Measurements from ENCODE around the gene PRR7. TPM values are rescaled to one million over a fixed set of nuclear protein-coding genes. Genes with fewer than 3 reads are reported as not detected.

The PRR7 gene
- total and polyA plus RNA-seq, 7 donors: 0.39 to 3.8 (median 1.8) TPM

DNA sequence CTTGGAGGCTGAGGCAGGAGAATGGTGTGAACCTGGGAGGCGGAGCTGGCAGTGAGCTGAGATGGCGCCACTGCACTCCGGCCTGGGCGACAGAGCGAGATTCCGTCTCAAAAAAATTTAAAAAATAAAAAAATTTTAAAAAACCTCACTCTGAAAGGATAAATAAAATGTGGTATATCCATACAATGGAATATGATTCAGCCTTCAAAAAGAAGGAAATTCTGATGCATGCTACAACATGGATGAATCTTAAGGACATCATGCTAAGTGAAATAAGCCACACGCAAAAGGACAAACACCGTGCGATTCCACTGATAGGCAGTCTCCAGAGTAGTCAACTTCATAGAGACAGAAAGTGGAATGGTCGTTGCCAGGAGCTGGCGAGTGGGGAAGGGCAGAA lies 18.4 kb downstream of the PRR7 start:
- 93 to 99% (median 99%) methylated on average over 11 of the region's 11 CpGs for WGBS, 3 donors
- DNase-seq (no peak), ATAC-seq (no peak)
- intact Hi-C loops (cut with DNase I): no loop called here
- no peak overlapping the region for H3K27ac ChIP-seq
- peaks cover 0 to 19% of the 10 kb centered on the region in 2 donors for H3K36me3 ChIP-seq (ENCODE audit: insufficient read depth in 1 of 2, low read depth in 1 of 2)
- no peaks in the 10 kb centered on the region for H3K4me1 ChIP-seq
- H3K27me3 ChIP-seq (ENCODE audit: insufficient read depth in 3 of 3, low read length in 2 of 3): no peaks in the 10 kb centered on the region
- no peaks in the 10 kb centered on the region for H3K9me3 ChIP-seq
- H3K4me3 ChIP-seq: no peak overlapping the region
- TF ChIP-seq CTCF (IDR thresholded peaks at IDR 0.05): no peak

GRCh38 chr5:177466861-177467260 lies 20.2 kb downstream of the PRR7 start:
- DNase-seq (no peak), ATAC-seq (no peak)
- intact Hi-C loops (cut with DNase I): no loop called here
- Histone ChIP-seq H3K27me3 (ENCODE audit: insufficient read depth in 3 of 3, low read length in 2 of 3) (no peaks in the 10 kb centered on the region), H3K4me3 (no peak overlapping the region), H3K9me3 (no peaks in the 10 kb centered on the region), H3K36me3 (ENCODE audit: insufficient read depth in 1 of 2, low read depth in 1 of 2) (peaks cover 0 to 19% of the 10 kb centered on the region in 2 donors), H3K4me1 (no peaks in the 10 kb centered on the region), H3K27ac (no peak overlapping the region)
- WGBS, 3 donors: 89 to 94% (median 89%) methylated on average over 23 to 25 of the region's 25 CpGs
- no peak for TF ChIP-seq CTCF (IDR thresholded peaks at IDR 0.05)

- TF ChIP-seq CTCF (IDR thresholded peaks at IDR 0.05): no peak
- H3K4me1 ChIP-seq: peaks cover 5% of the 10 kb centered on the region
- intact Hi-C loops (cut with DNase I): no loop called here
- ATAC-seq: no peak
- H3K27ac ChIP-seq: no peak overlapping the region
- H3K36me3 ChIP-seq (ENCODE audit: insufficient read depth in 1 of 2, low read depth in 1 of 2): peaks cover 0 to 19% of the 10 kb centered on the region in 2 donors
- H3K27me3 ChIP-seq (ENCODE audit: insufficient read depth in 3 of 3, low read length in 2 of 3): no peaks in the 10 kb centered on the region
- DNase-seq: no peak
- H3K9me3 ChIP-seq: no peaks in the 10 kb centered on the region
- 95 to 96% (median 96%) methylated on average over 31 of the region's 31 CpGs for WGBS, 3 donors
- no peak overlapping the region for H3K4me3 ChIP-seq
Measured at GRCh38 chr5:177467436-177467835, 20.8 kb downstream of the PRR7 start.

DNA sequence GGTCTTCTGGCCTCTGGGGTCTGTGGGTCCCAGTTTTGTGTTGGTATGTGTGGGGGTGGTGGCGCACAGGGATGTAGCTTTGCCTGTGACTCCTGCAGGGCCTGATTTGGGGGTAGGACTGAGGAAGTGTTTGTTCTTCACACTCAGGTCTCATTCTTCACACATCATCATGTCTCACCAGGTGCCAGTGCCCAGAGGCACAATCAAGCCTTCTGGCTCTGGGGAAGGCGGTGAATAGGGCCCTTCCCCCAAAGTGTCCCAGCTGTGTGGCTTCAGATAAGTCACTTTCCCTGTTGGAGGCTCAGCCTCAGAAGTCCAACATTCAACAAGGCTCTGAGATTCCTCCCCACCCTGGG lies 21.7 kb downstream of the PRR7 start:
- Histone ChIP-seq H3K27ac (no peak overlapping the region), H3K27me3 (ENCODE audit: insufficient read depth in 3 of 3, low read length in 2 of 3) (no peaks in the 10 kb centered on the region), H3K9me3 (no peaks in the 10 kb centered on the region), H3K4me3 (no peak overlapping the region), H3K4me1 (peaks cover 8% of the 10 kb centered on the region), H3K36me3 (ENCODE audit: insufficient read depth in 1 of 2, low read depth in 1 of 2) (peaks cover 0 to 19% of the 10 kb centered on the region in 2 donors)
- no peak for TF ChIP-seq CTCF (IDR thresholded peaks at IDR 0.05)
- intact Hi-C loops (cut with DNase I): no loop called here
- WGBS, 3 donors: 90 to 97% (median 96%) methylated on average over 2 of the region's 2 CpGs
- ATAC-seq (no peak), DNase-seq (no peak)

Measured in psoas muscle (tissue), 8 donors.